HUDEP-2 (cell line): ENCODE results near the gene ERC2.

Experiments
- DNase-seq, 76 experiments: peaks; one replicate each; lab custom pipeline; 2025; ENCODE audit not compliant: unreplicated experiment in 76 of 76; lab: John Stamatoyannopoulos, UW

The ERC2 gene

DNA sequence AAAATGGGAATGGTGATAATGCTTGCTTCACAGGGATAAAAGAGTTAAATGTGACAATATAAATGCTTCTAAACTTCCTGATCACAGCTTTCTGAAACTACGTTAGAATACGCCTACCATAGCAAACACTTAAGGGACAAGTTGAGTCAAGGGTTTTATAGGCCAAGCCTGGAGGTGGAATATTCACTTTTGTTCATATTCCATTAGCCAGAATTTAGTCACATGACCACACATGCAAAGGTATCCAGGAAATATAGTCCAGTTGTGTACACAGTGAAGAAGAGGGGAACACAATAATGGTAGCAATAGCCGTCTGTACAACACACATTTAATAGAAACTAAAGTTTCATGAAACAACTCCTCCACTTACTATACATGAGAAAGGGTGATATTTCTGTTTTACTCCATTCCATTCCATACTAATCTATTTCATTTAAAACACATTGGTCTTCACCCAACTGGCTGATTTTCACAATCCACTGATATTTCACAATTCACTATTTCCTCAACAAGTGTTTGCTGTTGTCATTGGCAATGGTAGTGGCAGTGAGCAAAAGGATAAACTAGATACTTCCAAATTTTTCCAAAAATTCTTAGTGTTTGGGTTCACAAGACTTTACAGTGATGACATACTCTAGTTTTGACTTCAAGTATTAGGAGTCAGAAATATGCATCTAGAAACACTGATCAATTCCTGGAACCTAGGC is 270.9 kb downstream of the ERC2 start:
- no peak for DNase-seq

DNA sequence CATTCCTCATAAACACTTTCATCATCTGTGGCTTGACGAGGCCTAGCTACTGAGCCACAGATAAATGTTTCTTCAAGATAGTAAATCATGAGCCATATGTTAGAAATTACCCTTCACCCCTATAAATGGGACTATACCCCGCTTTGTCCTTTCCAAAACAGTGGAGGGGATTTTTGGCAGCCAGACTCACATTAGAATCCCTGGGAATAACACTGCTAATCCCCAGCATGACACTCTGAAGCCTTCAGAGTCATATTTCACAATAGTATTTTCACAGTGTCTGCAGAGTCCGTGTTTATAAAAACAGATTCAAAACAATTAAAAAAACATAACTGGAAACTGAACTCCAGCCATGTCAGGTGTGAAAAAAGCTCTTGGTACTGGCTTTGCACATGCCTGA is 271.6 kb downstream of the ERC2 start:
- no peak for DNase-seq

- DNase-seq, result no peak
Observed at GRCh38 chr3:56193519-56193918, 274.7 kb downstream of the ERC2 start.

DNA sequence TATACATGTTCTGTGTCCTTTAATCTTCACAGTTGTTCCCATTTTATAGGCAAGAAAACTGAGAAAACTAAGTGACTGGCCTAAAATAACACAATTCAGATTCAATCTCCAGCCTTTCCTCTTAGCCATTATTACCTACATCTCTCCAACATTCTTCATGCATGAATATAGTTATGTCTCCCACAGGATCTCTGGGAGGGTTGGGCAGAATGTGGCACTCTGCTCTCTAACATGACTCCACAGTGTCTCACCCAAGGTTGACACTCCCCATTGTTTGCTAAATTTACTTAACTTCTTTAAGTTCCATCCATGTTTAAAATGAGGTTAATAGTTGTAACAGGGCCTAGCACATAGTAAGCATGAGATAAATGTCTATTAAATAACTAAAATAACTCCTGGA is 276.3 kb downstream of the ERC2 start:
- no peak for DNase-seq

GRCh38 chr3:56190771-56191305 is 277.4 kb downstream of the ERC2 start:
- DNase-seq, result no peak

- no peak for DNase-seq
Observed at GRCh38 chr3:56190130-56190529, 278.1 kb downstream of the ERC2 start.

GRCh38 chr3:56189536-56189935 is 278.7 kb downstream of the ERC2 start:
- no peak for DNase-seq

DNA sequence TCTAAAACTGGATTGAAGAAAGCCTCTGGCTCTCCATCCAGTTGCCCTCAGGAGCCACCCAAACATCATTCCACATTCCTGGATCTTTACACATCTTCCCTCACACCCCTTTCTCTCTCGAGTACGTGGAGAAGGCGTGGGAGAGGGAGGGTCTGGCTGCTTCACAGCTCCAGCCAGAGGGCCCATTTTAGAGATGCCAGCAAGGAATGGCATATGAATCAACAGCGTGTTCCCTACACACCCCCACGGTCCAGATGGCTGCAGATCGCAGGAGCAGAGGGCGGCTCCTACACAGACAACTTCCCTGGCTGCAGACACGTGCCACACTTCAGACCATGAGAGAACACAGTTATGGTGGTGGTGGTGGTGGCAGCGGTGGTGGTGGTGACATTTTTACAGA is 280.1 kb downstream of the ERC2 start:
- DNase-seq, result no peak

- no peak for DNase-seq
Observed at GRCh38 chr3:56187051-56187450, 281.2 kb downstream of the ERC2 start.

GRCh38 chr3:56185827-56186226 is 282.4 kb downstream of the ERC2 start:
- no peak for DNase-seq

DNA sequence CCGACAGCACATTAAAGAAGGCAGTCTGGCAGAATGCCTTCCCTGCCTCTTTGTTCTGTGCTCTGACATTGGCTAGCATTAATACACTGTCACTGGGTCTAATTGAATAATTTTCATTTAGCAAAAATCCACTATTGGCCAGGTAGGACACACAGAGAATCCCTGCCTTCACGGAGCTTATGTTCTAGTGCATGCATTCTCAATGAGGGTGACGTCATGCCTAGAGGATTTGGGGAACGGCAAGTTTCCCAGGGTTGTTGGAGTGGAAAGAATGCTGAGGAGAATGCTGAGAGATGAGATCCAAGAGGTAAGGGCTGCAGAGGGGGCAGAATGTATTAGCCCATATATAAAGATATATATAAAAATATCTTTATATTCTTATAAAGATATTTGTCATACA is 284.7 kb downstream of the ERC2 start:
- DNase-seq, result no peak

DNA sequence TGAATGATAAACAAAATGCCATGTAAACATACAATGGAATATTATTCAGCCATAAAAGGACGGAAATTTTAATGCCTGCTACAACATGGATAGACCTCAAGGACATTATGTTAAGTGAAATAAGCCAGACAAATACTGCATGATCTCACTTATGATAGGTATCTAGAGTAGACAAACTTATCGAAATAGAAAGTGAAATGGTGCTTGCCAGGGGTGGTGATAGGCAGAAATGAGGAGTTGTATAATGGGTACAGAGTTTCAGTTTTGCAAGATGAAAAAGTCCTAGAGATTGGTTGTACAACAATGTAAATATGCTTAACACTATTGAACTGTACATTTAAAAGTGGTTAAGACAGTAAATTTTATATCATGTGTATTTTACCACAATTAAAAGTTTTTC is 287.8 kb downstream of the ERC2 start:
- DNase-seq, result no peak

DNA sequence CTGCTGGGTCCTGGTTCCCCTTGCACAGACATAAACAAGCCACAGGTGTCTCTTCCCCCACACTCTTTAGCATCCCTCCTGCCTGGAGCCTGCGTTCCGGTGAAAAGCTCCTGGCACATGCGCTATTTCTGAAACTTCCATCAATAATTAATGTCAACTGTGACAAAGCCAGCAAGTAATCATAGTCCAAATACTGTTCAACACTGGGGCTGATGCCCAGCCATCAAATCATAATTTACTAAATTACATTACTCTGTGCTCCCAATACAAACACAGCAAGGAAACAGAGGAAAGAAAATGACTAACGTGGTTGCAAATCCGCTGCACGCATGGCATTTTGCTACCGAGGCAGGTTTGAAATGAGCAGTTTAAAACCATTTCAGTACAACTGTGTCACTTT is 294.7 kb downstream of the ERC2 start:
- no peak for DNase-seq

DNA sequence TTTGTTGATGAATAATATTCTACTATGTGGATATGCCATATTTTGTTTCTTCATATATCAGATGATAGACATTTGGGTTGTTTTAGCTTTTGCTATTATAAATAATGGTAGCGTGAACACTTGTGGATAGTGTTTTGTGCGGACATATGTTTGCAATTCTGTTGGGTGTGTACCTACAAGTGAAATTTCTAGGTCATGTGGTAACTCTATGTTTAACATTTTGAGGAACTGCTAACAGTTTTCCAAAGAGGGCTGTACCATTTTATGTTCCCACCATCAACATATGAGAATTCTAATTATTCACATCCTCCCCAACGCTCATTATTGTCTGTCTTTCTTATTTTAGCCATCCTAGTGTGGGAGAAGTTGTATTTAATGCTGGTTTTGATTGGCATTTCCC is 303.8 kb downstream of the ERC2 start:
- no peak for DNase-seq

GRCh38 chr3:56157693-56158362 is 310.4 kb downstream of the ERC2 start:
- no peak for DNase-seq

GRCh38 chr3:56154297-56154696 is 314.0 kb downstream of the ERC2 start:
- no peak for DNase-seq

- DNase-seq, result no peak
Observed at GRCh38 chr3:56147354-56147753, 320.9 kb downstream of the ERC2 start.

- no peak for DNase-seq
Observed at GRCh38 chr3:56145410-56145809, 322.9 kb downstream of the ERC2 start.

DNA sequence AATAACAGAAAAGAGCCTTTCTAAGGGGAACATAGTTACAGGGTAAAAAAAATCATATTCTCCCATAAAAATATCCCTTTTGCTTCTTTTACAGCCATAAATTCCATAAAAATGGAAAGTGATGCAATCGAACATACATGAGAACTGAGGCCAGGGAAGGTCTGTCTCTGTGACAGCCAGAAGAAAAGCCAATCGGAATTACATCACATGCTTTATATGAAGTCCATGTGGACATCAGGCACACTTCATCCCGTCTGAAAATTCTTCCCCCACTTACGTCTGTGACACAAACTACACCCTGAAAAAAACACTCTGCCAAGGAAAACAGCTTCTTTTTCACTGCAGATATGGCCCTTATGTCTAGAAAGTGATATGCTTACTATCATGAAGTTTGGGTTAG is 323.5 kb downstream of the ERC2 start:
- no peak for DNase-seq

GRCh38 chr3:56137415-56137814 is 330.9 kb downstream of the ERC2 start:
- DNase-seq, result no peak

DNA sequence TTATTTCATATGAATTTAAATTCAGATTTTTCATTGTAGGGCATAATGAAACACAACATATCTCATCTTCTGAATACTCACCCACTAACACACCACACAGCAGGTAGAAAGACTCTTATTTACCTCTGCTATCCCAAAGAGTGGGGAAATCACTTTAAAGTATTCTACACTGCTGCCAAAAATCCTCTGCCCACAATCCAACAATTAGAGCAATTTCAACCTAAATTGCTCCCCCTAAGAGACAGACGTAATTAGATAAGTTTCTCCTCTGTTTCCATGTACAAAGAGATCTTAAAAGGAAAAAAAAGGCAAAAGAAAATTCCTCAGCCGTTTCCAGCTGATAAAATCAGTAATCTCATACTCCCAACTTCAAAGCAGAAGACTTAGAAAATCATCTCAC is 331.8 kb downstream of the ERC2 start:
- DNase-seq, result no peak

DNA sequence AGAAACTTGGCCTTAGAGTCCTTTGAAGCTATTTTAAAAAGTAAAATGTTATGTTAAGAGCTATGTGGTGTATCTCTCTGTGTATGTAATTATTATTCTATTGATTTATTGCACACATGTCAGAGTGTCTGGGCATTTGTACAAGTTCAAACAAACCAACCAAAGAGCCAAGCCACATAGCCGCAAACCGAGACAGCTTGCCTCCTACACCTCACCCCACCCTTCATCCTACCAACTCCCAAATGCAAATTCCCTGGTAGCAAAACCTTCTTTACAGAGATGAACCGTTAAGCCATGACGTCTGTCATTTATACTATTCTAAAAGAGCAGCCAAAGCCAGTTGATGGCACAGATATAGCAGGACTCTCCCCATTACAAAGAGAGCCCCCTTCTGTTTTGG is 332.3 kb downstream of the ERC2 start:
- no peak for DNase-seq
